CD4-positive, alpha-beta T cell treated with Interleukin-12 subunit alpha and Interleukin-12 subunit beta, for 1 hour (primary cell): Measurements from ENCODE around the gene IGF2.

Source experiments
- DNase-seq: peaks from one replicate; pipeline ENCODE4 v3.0.0-alpha.2; 2020

IGF2 gene

DNA sequence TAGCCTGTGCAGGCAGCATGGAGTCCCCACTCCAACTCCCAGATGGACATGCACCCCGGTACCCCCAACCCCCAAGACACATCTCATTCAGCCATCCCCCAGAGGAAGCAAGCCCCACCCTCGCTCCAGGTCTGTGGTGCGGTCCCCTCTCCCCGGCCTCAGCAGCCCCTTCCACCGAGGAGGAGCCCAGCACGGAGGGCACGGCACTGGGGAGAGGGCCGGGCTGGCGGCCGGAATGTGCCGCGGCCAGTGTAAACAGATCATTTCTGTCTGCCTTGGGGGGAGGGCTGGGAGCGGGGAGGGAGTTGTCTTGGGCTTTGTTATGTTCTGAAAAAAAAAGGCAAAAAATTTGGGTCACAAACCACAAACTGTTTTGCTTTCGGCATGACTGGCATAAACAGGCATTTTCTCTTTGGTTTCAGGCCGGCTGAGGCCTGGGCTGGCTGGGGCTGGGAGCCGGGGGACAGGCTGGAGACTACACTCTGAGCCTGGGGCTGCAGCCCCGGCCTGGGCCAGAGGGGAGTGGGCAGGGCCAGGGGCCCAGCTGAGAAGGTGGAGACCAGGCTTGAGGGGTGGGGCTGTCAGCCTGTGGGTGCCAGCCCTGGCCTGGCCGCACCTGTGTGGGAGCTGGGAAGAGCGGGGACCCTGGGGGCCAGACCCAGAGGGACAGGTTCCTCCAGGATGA is 16.8 kb downstream of the IGF2 start:
- no peak for DNase-seq

DNA sequence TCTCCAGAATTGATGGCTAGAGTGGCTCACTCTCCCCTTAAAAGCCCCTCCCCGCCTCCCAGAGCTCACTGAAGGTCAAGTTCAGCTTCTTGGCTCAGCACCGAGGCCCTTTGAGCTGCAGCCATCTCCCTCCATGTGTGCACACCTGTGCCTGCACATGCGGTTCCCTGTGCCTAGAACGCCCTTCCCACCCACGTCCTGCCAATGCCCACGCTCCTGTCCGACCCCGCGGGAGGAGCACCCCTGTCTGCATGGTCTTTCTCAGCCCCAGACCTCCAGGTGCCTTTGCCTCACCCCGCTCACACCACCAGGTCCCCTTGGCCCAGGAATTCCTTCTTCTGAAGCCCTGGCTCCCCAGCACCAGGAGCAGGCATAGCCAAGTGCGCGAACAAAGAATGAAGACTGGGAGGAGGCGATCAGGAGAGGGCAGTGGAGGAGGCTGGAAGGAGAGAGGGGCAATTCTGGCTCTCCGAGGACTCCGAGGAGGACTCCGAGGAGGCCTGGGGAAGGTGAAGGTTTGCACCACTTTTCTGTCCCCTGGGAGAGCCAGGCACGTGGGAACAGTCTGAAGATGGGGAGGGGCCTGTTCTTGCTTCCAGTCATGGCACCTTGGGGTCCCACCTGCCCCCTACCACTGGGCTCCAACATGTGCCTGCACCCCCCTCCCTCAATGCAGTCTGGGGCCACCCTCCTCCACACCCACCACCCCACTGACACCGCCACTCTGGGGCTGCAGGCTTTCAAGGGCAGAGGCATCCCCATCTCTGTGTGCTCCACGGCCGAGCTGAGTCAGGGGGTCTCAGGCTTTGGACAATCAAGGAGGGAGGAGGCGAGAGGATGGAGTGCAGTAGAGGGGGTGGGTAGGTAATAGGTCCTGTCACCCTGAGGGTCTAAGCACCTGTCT is 17.7 kb downstream of the IGF2 start:
- no peak for DNase-seq

DNA sequence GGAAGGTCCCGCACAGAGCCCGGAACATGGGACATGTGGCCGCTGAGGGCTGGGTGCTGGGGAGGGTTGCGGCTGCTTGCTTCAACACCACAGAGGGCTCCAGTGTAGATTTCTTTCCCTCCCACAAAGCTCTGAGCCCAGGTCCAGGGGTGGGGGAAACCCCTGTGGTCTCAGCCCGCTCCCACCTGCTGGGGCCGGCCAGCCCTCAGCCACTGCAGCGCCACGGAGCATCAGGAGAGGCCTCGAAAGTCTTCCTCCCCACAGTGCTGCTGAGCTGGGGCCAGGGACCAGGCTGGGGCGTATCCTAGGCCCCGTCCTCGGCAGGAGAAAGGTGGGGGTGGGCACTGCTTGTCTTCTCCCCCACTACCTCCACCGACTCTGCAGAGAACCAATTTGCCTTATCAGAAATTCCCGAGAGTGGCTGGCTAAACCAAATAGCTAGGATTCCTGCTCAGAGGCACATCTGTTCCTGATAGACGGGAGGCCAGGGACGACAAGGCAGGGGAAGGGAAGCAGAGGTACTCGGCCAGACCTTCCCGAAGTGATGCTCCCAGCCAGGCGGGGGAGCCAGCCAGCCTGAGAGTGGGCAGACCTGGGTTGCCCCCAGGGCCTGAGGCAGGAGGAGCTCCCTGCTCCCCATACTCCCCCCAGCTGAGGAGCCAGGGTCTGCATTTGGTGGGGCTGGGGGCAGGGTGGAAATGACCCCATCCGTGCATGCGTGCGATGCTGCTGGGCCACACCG is 18.7 kb downstream of the IGF2 start:
- DNase-seq, result no peak

DNA sequence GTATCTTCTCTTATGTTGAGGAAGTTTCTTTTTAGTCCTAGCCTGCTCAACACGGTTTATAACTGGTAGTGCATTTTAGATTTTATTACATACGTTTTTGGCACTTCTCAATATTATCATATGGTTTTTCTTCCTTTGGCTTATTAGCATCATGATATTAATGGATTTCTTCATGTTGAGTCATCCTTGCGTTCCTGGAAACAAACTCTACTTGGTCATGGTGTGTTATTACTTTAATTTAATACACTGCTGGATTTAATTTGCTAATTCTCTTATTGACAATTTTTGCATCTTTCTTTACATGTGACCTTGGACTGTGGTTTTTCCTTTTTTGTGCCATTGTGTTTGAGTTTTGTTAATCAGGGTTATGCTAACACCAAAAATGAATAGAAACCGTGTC is 20.5 kb downstream of the IGF2 start:
- DNase-seq, result no peak

DNA sequence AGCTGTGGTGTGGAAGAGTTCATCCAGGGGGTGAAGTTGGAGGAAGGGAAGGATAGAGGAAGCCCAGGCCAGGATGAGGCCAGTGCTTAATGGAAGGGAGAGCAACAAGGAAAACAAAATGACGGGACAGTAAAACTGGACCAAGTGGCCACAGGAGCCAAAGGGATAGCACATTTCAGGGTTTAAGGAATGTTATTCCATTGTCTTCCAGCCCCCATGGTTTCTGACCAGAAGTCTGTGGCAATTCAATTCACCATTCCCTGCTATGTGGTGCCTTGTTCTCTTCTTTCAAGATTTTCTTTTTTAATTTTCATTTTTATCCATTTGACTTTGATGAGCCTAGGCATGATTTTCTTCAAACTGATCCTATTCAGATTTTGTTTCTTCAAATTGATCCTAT is 22.5 kb downstream of the IGF2 start:
- DNase-seq, result no peak

DNA sequence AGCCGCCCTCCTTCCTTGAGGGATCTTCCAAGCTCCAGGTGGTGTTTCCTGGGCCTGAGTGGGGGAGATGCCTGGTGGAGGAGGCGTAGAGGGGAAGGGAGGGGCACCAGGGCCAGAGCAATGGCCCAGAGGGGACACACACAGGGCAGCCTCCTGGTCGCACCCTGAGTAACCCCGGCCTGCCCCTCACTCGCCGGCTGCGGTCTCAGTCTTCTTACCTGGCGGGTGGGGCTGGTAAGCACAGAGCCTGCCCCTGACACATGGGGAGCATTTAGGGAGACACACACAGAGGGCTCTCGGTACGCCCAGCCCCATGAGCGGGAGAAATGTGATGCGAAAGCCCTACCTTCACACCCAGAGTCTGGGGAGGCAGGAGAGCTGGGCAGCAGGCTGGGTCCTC is 23.9 kb downstream of the IGF2 start:
- DNase-seq, result no peak

DNA sequence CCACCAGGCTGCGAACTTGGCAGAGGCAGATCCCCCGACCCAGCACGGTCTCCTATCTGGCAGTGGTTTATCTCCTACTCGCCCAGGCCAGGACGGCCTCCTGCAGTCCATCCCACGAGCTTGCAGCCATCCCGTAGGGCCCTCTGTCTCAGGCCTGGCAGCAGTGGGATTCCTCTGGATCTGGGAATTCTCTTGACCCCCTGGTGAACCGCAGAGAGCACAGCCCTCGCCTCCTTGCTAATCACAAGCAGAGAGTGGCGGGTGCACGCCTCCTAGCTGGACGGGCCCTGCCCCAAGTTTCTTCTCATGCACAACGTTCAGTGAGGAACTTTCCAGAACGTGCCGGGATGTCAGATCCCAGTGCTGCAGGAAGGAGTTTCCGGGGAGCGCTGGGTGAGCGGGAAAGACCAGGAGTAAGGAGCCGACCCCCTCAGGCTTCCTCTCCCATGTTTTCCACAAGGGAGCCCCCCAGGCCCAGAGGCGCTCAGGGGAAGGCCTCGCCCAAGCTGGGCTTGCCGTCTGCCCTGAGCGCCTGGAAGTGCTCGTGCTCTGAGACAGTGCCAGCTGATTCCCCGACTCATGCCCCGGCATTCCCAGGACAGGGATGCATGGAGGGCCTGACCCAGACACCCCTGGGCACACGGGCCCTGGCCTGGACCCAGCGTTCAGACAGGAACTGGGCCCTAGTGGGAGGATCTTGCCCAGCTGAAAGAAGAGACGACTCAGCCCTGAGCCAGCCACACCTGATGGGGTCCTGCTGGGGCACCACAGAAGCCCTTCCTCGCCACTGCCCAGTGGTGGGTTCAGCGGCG is 24.6 kb downstream of the IGF2 start:
- DNase-seq, result no peak

DNA sequence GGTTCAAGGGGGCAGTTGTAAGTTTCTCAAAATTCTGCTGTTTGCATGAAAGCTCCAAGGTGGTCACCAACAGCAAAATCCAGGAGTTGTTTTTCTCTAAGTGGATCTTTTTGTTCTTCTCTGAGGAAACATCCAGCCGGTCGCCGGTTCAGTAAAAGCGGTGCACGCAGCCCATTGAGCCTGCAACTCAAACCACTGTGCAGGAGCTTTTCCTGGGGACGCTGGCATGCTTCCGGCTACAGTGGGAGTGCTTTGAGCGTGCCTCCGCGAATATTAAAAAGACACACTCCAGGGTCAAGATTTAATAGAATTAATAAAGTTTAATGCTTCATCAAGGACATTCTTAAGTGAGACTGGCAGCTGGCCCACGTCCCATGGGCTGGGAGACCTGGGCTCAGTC is 25.4 kb downstream of the IGF2 start:
- no peak for DNase-seq

DNA sequence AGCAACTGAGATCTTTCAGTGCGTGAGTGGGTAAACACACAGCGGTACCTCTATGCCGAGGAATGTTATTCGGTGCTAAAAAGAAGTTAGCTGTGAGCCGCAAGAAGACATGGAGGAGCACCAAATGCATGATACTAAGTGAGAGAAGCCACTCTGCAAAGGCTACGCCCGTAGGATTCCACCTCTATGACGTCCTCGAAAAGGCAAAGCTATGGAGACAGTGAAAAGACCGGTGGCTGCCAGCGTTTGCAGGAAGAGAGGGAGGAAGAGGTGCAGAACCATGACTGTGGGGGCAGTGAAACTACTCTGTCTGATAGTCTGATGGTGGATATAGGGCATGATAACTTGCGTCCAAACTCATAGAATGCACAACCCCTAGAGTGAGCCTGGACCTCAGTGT is 28.7 kb downstream of the IGF2 start:
- no peak for DNase-seq

DNA sequence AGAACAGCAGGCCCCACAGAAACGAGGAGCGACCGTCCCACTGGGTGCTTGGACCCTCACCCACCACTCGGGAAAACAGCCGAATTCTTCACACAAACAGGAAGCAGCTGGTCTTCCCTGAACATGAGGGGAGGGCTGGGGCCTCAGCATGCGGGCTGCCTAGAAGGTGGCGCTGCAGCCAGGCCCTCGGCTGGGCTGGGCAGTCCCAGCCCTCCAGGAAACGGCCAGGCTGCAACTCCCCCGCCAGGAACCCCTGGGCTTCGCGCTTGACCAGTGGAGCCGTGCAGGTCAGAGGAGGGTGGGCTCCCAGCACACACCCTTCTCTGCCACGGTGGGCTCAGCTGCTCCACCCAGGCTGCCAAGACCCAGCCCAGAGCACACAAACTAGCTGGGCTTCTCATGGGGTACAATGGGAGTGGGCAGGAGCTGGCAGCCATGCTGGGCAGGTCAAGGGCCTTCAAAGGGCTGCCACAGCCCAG is 29.6 kb downstream of the IGF2 start:
- DNase-seq, result no peak

DNA sequence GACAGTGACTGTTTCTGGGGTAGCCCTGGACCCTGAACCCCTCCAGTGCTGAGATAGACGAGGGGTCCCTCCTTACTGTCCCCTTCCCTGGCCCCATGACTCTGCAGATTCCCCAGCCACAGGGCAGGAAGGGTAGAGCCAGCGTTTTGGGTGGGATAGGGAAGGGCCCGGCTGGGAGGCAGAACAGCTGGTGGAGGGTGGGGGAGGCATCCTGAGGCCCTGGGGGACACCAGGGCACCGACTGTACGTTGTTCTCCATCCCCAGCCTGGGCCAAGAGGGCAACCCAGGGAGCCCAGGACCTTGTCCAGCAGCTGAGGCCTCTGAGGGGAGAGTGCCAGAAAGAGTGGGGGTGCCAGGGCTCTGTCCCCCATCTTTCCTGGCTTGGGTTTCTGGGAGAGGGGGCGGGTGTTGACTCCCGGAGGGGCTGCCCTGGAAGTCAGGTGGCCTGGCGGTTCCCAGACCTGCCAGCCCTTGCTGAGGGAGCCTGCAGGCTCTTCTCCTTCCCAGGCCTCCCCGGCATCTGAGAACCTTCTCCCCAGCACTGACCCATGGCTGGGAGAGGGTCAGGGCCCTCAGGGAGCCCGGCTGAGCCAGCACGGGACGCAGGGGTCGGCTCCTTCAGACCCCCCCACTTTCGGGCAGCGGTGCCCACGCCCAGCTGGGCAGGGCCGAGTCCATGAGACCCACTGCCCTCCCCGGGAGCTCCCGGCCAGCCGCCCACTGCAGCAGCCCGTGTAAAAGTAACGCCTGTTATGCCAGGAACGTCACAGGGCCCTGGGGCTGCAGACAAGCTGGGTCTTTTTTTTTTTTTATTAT is 30.3 kb downstream of the IGF2 start:
- no peak for DNase-seq

DNA sequence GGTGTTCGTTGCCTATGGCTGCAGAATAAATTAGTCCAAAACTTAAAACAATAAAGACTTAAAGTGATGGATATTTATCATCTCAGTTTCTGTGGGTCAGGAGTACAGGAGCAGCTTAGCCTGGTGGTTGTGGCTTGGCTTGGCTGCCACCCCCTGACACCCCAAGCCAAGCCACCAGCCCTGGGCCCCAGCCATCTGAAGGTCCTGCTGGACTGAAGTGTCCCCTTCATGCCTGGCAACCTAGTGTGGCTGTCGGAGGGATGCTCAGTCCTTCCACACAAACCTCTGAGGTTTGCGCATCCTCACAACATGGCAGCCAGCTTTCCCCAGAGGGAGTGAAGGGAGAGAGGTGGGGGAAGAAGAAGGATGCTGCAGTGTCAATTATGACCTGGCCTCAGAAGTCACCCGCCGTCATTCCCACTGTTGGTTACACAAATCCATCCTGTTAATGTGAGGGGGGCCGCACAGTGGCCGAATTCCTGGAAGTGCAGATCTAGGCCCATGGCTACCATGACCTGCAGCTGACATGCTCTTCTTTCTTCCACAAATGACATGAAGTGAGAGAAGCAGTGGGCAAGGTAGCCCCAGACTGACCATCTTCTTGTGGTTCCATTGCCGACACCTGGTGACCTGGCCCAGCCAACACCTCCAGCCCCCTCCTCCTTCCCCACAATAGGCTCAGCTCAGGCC is 31.1 kb downstream of the IGF2 start:
- DNase-seq, result no peak

DNA sequence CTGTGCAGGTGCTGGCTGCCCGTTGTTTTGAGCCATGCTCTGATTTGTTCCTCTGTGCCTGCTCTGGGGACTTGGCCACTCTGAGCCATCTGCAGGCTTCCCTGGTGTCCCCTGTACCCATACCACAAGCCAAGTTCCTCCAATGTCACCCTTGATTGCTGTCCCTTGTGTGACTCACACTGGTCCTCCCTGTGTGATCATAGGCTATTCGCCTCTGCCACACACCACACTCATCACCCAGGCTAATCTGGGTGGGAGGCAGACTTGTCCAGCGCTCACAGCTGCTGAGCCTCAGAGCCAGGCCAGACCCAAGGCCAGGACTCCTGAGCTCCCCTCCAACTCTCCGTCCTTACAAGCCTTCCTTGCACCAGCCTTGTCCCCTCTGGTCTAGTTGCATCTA is 31.7 kb downstream of the IGF2 start:
- no peak for DNase-seq

DNA sequence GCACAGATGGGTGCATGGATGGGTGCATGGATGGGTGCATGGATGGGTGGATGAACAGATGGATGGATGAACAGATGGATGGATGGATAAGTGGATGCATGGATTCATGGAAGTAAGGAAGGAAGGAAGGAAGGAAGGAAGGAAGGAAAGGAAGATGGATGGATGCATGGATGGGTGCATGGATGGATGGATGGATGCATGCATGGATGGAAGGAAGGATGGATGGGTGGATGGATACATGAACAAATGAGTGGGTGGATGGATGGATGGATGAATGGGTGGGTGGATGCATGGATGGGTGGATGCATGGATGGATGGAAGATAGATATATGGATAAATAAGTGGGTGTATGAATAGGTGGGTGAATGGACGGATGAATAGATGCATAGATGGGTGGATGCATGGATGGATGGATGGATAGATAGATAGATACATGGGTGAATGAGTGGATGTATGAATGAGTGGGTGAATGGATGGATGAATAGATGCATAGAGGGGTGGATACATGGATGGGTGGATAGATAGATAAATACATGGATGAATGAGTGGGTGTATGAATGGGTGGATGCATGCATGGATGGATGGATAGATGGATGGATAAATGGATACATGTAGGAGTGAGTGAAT is 32.5 kb downstream of the IGF2 start:
- no peak for DNase-seq

DNA sequence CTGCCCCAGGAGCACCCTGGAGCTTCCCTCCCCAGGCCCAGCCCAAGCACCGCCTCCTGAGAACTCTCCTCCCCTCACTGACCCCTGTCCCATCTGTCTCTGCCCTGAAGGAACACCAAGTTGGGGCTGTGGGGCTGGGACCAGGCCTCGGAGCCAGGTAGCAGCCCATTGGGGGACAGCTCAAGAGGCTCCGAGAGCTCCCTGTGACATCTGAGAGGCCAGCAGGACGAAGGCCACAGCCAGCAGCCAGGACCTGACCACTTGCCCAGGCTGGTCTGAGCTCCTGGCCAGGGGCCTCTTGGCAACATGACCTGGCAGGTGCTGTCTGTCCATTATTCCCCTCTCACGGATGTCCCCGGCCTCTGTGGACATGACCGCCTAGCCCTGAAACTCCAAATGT is 33.7 kb downstream of the IGF2 start:
- DNase-seq, result no peak

DNA sequence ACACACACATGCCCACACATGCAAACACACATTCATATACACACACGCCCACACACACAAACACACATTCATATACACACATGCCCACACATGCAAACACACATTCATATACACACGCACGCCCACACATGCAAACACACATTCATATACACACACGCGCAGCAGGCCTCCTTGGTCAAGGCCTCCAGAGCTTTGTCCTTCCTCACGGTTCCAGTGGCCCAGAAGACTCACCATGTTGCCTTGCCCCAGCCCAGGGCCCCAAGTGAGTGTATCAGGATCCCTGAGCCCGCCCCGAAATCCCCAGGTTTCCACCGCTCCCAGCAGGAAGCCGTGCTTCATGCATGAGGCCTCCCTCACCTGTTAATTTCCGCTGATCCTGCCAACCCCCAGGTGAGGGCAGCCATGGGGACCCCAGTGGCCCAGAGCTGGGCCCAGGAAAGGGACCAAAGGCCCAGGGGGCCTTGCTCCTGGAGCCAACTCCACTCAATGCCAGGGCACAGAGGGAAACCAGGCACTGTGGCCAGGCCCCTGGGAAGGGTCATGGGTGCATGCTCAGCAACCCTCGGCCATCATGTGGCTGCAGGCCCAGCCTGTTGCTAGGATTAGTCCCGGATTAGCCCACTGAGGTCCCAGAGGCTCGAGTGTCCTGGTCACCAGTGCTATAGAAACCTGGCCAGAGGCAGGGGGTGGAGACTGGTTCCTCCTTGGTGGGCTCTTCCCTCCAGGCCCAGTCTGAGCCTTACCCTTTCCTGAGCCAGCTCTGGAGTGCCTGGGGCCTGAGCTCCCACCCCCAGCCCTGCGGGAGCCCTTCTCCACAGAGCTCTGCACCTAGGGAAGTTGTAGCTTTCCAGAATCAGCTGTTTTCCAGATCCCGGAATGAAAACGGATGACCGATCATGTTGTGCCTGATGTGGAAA is 34.4 kb downstream of the IGF2 start:
- no peak for DNase-seq

DNA sequence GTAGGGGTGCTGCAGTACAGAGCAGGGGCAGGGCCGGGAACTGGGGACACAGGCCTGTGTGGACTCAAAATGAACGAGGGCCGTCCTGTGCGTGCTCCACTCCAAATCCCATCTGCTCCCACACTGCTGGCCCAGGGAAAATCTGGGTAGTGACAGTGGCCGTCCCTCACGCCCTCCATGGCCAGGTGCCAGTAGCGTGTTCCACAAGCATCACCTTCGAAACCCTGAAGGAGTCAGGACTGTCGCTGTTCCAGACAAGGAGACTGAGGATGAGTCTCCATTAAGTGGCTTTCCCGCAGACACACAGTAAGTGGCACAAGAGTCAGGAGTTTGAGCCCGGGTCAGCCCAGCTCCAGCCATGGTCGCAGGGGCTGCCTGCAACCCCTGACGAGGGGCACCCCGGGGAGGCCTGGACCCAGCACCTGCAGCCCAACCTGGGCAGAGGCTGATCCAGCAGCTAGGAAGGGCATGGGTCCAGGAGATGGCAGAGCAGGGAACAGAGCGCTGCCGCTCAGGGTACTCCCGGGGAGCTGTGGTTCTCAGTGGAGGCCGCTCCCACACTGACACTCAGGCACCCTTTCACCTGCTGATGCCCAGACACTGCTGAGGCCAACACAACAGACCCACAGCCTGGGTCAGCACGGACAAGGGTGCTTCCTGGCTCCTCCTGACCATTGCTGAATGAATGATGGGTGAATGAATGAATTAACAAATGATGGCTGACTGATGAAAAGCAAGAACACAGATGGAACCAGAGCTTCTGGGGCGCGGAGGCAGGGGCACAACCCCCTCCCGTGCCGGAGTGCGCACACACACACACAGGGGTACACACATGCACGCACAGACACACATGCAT is 35.3 kb downstream of the IGF2 start:
- no peak for DNase-seq

DNA sequence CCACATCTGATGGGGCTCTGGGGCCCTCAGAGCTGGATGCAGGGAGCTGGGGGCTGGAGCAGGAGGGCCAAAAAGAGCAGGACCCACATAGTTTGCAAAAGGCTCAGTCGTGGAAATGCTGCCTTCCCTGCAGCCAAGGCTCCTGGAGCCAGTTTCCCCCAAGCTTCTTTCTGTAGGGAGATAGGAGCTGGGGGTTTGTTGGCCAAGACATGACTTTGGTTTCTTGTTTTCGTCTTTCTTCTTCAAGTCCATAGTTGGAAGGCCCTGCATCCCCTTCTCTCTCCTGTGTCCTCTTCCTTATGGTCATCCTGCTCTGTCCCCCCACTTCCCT is 36.3 kb downstream of the IGF2 start:
- no peak for DNase-seq
